Activated T-helper 9 cell treated with anti-CD3 and anti-CD28 coated beads, Interleukin-2, amount 50 U/mL, for 16 hours (primary cell): ENCODE data around the gene PRSS38.

Experiments
- DNase-seq: peaks from one replicate; pipeline ENCODE4 v3.0.0-alpha.2; 2020; ENCODE audit warnings: low read depth

The PRSS38 gene

GRCh38 chr1:227815468-227816409 lies at the start of gene PRSS38:
PRSS38 (plus strand) TSS chr1:227815675; CDS start chr1:227815717, 42 bp downstream.
- DNase-seq = no peak

GRCh38 chr1:227766015-227766634 lies 49.4 kb upstream of the PRSS38 start:
- peak; percentile 50 for DNase-seq

- no peak for DNase-seq
Observed at GRCh38 chr1:227766653-227767277, 48.7 kb upstream of the PRSS38 start.

GRCh38 chr1:227767401-227768124 lies 47.9 kb upstream of the PRSS38 start:
- no peak for DNase-seq

GRCh38 chr1:227768125-227768439 lies 47.4 kb upstream of the PRSS38 start:
- no peak for DNase-seq

- DNase-seq = no peak
Observed at GRCh38 chr1:227768640-227769039, 46.8 kb upstream of the PRSS38 start.

GRCh38 chr1:227769047-227769935 lies 46.2 kb upstream of the PRSS38 start:
- no peak for DNase-seq

- DNase-seq = no peak
Observed at GRCh38 chr1:227769936-227770494, 45.5 kb upstream of the PRSS38 start.

GRCh38 chr1:227770812-227771211 lies 44.7 kb upstream of the PRSS38 start:
- DNase-seq = no peak

GRCh38 chr1:227771326-227771725 lies 44.1 kb upstream of the PRSS38 start:
- DNase-seq = no peak

- DNase-seq = no peak
Observed at GRCh38 chr1:227771771-227772170, 43.7 kb upstream of the PRSS38 start.

GRCh38 chr1:227773558-227773957 lies 41.9 kb upstream of the PRSS38 start:
- no peak for DNase-seq

GRCh38 chr1:227774051-227774731 lies 41.3 kb upstream of the PRSS38 start:
- DNase-seq = no peak

- DNase-seq = no peak
Observed at GRCh38 chr1:227774821-227775661, 40.4 kb upstream of the PRSS38 start.

GRCh38 chr1:227775841-227776240 lies 39.6 kb upstream of the PRSS38 start:
- no peak for DNase-seq

GRCh38 chr1:227776331-227776771 lies 39.1 kb upstream of the PRSS38 start:
- no peak for DNase-seq

GRCh38 chr1:227777156-227777555 lies 38.3 kb upstream of the PRSS38 start:
- no peak for DNase-seq

- no peak for DNase-seq
Observed at GRCh38 chr1:227777646-227778045, 37.8 kb upstream of the PRSS38 start.

GRCh38 chr1:227778401-227778947 lies 37.0 kb upstream of the PRSS38 start:
- DNase-seq = no peak
